ENCODE data around the gene FAM210B.
"Not testable (repeated sequence)": the region's sequence is repeated elsewhere in the genome, so short reads cannot be mapped to it uniquely, and the experiment has no call there.

FAM210B gene

DNA sequence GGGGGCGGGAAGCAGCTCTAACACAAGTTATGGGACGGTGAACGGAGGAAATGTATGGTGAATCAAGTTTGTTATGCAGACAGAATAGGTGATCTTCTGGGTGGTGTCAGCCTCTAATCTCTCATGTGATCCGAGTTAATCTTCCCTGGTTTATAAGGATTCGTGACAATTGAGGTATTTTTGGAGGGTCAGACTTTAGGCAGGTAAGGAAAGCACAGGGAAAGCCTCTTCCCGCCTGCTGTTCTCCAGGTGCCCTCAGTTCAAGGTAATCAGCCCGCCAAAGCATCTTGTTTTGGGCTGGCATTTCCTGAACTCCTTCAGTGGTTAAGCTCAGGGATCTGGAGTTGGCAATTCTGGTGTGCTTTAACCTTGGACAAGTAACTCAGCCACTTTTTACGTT, 34.9 kb downstream of the FAM210B start:
- DNase-seq: no peak

DNA sequence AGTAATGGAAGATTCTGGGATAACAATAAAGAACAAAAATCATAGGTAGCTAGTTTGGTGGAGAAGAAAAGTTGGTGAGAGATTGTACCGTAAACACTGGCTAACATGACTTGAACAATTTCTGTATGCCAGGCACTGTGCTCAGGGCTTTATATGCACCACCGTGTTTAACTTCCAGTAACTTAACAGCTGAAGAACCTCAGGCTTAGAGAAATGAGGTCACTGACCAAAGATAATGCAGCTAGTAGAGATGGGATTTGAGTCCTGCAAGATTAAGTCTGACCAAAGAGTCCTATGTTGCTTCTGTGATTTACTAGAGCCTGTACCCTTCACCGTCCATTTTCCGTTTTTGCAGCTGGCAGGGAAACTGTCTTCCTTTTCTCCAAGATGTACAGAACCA, 36.4 kb downstream of the FAM210B start:
- DNase-seq: no peak

DNA sequence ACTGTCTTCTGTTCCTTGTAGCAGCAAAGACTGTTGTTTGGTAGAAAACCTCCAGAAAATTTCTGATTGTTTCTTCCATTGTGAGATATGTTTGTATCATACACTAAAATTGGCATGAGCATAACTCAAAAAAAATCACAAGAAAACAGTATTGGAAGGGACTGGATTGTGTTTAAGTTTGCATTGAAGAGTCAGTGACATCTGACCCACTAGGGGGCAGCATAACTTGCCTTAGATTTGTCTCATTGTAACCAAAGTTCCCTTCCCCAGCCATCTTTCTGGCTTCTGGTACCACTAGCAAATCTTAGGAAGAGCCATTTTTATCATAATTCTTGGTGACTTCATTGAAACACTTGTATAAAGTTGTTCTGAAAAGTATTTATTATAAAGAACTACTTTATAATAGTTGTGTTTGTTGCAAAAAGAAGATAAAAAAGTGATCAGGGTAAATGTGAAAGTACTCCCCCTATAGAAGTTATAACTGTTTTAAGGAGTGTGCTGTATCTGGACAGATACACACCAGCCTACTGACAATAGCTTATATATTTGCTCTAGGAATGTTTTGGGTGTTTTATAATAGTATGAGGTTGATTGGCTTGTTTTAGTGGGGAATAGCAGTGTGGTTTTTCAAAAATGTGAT, 41.3 kb downstream of the FAM210B start:
- DNase-seq: peak; percentile 52

DNA sequence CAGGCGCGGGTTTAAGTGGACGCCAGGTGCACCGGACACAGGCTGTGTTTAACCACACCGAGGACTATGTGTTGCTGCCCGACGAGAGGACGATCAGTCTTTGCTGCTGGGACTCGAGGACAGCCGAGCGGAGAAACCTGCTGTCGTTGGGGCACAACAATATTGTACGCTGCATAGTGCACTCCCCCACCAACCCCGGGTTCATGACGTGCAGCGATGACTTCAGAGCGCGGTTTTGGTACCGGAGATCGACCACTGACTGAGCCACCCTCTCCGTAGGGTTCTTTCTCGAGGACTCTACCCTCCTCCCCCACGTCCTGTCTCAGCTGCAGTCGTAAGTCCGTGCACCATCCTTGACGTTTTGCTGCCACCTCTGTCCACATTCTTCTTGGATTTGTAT, 44.7 kb downstream of the FAM210B start:
- DNase-seq: no peak

DNA sequence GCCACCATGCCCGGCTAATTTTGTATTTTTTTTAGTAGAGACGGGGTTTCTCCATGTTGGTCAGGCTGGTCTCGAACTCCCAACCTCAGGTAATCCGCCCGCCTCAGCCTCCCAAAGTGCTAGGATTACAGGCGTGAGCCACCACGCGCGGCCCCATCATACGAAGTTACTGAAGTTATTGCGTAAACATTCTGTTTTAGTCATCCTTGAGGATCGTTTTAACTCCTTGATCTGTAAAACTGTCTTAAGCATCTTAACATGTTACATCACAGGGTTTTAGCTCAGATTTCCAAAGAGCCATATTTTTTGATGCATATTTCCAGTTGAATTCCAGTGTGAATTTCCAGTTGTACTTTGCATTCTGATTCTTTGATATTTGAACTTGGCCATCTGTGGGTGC, 46.6 kb downstream of the FAM210B start:
- not testable (repeated sequence) for DNase-seq

DNA sequence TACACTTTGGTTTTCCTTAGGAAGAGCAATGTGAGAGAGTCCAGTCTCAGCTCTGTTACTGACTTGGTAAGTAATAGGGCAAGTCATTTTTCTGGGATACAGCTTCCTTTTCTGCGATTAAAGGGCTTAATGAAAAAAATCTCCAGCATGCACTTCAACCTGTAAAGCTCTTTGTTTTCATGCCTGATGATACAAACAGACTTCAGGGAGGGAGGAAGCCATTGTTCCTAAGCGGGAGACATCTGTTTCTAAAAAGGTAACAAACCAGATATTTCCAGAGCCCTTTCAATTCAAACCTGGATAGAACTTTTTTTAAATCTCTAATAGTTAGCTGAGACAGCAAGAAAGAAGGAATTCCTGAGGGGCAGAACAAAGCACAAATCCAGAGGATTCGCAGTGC, 48.1 kb downstream of the FAM210B start:
- no peak for DNase-seq

DNA sequence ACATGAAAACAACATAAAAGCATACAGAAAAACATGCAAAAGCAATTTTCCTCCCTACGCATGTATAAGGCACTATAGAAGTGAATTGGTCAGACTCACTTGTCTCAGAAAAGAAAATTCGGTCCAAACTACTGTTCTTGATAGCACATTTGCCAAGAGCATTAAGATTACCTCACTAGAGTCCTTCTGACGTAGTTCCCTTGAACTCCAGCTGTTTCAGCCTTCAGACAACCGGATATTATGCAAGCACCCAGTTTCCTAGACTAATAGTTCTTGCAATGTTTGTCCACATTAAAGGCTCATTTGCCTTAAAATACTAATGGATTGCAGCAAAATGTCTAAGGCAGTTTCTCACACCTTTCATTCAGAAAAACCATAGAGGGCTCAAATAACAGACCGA, 50.7 kb downstream of the FAM210B start:
- no peak for DNase-seq

DNA sequence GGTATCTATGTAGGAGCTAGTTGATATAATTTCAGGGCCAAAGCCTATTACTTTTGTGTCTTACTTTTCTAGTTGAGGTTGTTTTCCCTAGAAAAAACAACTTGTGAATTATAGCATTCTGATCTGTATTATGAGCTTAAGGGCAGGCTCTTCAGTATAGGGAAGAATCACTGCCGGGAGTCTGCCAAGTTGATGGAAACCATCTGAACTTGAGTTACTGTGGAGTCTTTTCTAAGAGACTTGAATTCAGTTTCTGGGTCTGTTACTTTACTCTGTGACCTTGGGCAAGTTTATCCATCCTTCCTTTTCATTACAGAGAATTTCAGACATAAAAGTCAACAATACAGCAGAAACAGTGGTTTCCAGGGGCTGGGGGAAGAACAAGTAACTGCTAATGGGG, 51.2 kb downstream of the FAM210B start:
- DNase-seq: no peak

DNA sequence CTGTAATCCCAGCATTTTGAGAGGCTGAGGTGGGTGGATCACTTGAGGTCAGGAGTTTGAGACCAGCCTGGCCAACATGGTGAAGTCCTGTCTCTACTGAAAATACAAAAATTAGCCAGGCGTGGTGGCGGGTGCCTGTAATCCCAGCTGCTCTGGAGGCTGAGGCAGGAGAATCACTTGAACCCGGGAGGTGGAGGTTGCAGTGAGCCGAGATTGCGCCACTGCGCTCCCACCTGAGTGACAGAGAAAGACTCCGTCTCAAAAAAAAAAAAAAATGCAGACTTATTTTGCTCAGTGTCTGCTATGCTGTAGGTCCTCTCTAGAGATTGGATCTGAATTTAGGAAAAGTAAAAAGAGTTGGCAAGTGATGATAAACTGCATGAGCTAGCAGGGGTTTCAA, 52.5 kb downstream of the FAM210B start:
- DNase-seq: not testable (repeated sequence)

DNA sequence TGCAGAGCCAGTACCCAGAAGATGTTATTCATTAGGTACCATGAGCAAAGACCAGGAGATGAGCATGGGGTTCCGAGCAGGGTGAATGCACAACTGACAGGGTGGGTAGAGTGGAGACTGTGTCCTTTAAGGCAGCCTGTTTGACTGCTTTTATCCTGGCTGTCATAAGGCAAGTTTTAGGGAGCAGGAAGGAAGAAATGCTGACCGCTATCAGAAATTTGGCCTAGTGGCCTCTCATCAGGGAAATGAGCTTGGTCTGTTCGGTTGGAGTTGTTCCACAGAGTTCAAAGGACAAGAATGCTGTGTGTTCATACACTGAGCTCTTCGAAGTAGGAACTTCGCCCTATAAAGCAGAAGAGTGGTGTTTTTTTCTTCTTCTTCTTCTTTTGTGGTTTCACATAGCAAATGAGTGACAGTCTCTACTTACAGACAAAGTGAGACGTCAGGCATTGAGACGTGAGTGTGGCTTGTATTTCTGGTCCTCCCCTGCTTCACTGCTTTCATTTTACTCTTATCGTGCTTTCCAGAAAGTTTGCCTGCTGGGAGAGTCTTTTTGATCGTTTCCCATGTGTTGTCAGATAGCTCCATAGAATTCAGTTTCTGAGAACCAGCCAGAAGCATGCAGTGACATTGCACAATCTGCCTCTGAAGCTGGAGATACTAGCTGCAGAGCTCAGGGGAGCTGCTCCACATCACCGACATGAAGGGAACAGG, 53.1 kb downstream of the FAM210B start, which contains the start of gene CASS4:
CASS4 (plus strand) TSS at position 502 of the 714 bp plus-strand sequence; CDS start at position 701, 199 bp downstream.
- no peak for DNase-seq

DNA sequence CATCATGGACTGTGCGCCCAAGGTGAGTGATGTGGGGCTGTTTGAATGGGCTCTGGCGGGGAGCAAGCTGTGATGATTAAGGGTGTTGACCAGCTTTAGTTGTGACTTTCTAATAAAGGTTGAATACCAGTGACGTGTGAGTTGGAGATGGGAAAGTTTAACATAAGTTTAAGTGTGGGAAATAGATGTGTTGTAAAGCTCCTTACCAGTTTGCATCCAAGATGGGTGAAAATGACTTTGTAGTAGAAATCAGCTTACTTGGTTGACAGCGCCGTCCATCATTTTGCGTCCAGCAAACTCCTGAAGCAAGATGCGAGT, 53.7 kb downstream of the FAM210B start:
- no peak for DNase-seq

DNA sequence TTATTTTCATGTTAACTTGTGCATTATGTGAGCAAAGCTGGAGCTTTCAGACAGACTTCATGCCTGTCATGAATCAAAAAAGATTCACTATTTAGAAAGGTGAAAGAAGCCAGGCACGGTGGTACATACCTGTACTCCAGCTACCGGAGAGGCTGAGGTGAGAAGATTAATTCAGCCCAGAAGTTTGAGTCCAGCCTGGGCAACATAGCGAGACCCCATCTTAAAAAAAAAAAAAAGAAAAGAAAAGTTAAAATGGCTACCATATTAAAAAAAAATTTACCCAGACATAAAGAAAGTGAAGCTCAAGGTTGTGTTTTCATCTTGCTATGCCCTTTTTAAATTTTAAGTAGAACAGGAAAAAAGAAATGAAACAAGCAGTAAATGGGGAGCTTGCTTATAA, 54.2 kb downstream of the FAM210B start:
- DNase-seq: no peak

DNA sequence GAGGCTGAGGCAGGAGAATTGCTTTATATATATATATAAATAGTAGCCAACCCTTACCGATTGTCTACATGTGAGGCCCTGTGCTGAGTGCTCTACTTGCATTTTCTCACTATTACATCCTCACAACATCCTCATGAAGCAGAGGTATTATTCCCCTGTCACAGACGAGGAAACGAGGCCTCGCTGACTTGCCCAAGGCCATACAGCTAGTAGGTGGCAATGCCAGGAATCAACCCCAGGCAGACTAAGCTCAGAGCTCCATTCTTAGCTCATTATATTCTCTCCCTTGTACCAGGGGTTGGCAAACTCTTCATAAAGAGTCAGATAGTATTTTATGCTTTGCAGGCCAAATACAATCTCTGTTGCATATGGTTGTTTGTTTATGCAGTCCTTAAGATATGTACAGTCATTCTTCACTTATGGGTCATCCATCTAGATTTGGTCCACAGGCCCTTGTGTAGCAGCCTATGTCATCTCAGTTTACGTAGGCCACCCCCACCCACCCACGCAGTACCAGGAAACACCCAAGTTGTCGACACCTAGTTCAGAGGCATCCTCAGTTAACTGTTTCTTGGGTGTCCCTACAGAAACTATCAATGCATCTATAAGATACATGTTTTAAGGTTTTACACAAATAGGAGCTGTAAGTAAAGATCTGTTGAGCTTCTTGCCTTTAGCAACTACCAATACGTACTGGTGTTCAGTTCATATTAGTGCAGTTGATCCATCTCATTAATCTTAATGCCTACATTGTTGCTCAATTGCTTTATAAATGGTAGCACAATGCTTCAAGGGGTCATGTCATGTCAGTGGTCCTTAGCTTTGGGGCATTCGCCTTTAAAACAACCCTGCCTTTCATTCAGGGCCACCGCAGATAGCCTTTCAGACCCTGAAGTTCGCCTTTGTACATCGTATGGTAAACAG, 56.3 kb downstream of the FAM210B start:
- DNase-seq: no peak

DNA sequence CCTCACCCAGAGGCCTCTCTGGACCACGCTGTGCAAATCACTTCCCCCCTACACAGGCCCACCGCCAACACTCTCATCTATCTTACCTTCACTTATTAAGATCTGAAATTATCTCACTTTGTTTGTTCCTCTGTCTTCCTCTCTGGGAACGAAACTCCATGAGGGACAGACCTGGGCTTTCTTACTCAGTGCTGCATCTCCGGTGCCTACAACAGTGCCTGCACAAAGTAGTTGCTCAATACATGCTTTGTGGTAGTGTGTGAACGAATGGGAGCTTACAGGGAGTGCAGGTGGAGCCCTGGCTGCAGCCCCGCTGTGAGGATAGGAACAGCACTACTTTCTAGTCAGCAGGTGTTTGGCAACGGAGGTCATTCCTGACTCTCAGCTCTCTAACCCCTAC, 58.6 kb downstream of the FAM210B start:
- no peak for DNase-seq

DNA sequence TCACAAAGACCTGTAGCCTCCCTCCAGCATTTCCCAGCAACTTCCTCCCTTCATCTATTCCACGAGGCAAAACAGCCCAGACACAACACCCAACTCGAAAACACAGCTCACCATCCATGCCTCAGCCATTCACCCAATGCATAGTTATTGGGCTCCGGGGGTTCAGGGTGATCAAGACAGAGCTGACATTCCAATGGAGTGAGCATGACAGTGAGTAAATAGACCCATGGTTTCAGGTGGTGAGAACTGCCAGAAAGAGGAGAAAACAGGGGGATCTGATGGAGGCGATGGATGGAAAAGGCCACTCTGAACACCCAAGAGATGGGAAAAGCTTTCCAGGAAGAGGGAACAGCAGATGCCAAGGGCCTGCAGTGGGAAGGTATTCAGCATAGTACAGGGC, 59.1 kb downstream of the FAM210B start:
- no peak for DNase-seq
